ENCODE results near the gene AMMECR1. TPM values are rescaled to one million over a fixed set of nuclear protein-coding genes. Genes with fewer than 3 reads are reported as not detected.

AMMECR1 gene
- total RNA-seq, 1 experiment from 2014 or later: 23.0 TPM

DNA sequence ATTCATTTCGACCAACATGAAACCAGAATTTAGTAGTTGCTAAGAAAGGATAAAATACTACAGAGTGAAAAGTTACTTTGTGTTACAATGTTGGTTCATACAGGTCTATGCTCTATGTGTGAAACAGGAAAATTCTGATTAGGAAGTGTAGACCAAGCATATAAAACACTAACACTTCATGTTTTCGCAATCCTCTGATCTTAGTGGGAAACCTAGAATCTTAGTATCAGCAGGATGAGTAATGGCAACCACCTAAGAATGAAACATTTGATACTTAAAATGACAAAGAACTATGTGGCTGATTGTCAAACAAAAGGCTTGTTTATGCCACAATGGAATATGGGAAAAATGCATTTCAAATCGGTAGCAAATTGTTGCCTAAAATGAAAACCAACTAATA is 116.1 kb downstream of the AMMECR1 start:
- POLR2A ChIA-PET: no interaction called here
- H3K36me3 ChIP-seq (ENCODE audit: control insufficient read depth, insufficient read depth, low read length): no peaks in the 10 kb centered on the region
- Mint-ChIP-seq H3K9me3 (ENCODE audit: unreplicated experiment) (no peaks in the 10 kb centered on the region), H3K4me3 (ENCODE audit: unreplicated experiment) (no peak overlapping the region), H3K27me3 (ENCODE audit: insufficient read depth, unreplicated experiment) (no peaks in the 10 kb centered on the region), H3K27ac (ENCODE audit: unreplicated experiment) (no peak overlapping the region), H3K4me1 (ENCODE audit: low read depth, unreplicated experiment) (no peaks in the 10 kb centered on the region), H3K36me3 (ENCODE audit: insufficient read depth, unreplicated experiment) (no peaks in the 10 kb centered on the region)
- TF ChIP-seq, protein P1, sequence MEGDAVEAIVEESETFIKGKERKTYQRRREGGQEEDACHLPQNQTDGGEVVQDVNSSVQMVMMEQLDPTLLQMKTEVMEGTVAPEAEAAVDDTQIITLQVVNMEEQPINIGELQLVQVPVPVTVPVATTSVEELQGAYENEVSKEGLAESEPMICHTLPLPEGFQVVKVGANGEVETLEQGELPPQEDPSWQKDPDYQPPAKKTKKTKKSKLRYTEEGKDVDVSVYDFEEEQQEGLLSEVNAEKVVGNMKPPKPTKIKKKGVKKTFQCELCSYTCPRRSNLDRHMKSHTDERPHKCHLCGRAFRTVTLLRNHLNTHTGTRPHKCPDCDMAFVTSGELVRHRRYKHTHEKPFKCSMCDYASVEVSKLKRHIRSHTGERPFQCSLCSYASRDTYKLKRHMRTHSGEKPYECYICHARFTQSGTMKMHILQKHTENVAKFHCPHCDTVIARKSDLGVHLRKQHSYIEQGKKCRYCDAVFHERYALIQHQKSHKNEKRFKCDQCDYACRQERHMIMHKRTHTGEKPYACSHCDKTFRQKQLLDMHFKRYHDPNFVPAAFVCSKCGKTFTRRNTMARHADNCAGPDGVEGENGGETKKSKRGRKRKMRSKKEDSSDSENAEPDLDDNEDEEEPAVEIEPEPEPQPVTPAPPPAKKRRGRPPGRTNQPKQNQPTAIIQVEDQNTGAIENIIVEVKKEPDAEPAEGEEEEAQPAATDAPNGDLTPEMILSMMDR (IDR thresholded peaks at IDR 0.05; ENCODE audit: insufficient read depth in 1 of 2, low read depth in 1 of 2, low read length in 1 of 2, severe bottlenecking in 1 of 2, unreplicated experiment in 1 of 2): no peak
- intact Hi-C loops (cut with micrococcal nuclease; ENCODE audit: unreplicated experiment): no loop called here
- CTCF ChIA-PET: no interaction called here
- no TSS peak for BruUV-seq (replicated peaks)
- no peaks in the 10 kb centered on the region for H3K4me1 ChIP-seq
- DNase-seq: no peak
- no peak overlapping the region for H3K4me3 ChIP-seq (ENCODE audit: low read depth, low read length)
- H3K9me3 ChIP-seq: no peaks in the 10 kb centered on the region
- H3K27me3 ChIP-seq (replicated peaks; ENCODE audit: control insufficient read depth, insufficient read depth, low read length): no peaks in the 10 kb centered on the region

DNA sequence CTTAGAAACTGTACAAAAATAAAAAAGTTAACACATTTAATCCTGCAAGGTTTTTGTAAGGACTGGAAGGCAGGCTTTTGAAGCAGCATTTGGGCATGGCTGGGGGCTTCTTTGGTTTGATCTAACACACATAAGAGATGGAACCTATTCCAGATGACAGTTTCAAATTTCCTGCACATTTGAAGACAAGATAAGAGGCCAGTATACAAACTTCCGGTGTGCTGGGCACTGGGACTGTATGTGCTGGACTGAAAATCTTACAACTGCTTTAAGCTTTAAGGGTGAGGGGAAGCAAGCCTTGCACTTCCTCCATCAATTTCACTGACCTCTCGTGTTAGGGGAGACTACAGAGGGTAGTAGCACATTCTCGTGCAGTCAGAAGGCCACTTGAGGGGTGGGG is 122.9 kb downstream of the AMMECR1 start:
- DNase-seq: no peak
- Mint-ChIP-seq H3K9me3 (ENCODE audit: unreplicated experiment) (no peaks in the 10 kb centered on the region), H3K27ac (ENCODE audit: unreplicated experiment) (no peak overlapping the region), H3K4me1 (ENCODE audit: low read depth, unreplicated experiment) (no peaks in the 10 kb centered on the region), H3K36me3 (ENCODE audit: insufficient read depth, unreplicated experiment) (no peaks in the 10 kb centered on the region), H3K27me3 (ENCODE audit: insufficient read depth, unreplicated experiment) (no peaks in the 10 kb centered on the region), H3K4me3 (ENCODE audit: unreplicated experiment) (no peak overlapping the region)
- no peak overlapping the region for H3K4me3 ChIP-seq (ENCODE audit: low read depth, low read length)
- intact Hi-C loops (cut with micrococcal nuclease; ENCODE audit: unreplicated experiment): no loop called here
- no peaks in the 10 kb centered on the region for H3K27me3 ChIP-seq (replicated peaks; ENCODE audit: control insufficient read depth, insufficient read depth, low read length)
- TF ChIP-seq, protein P1 (IDR thresholded peaks at IDR 0.05; ENCODE audit: insufficient read depth in 1 of 2, low read depth in 1 of 2, low read length in 1 of 2, severe bottlenecking in 1 of 2, unreplicated experiment in 1 of 2): no peak
- ChIA-PET POLR2A (no interaction called here), CTCF (no interaction called here)
- no peaks in the 10 kb centered on the region for H3K9me3 ChIP-seq
- no peaks in the 10 kb centered on the region for H3K4me1 ChIP-seq
- H3K36me3 ChIP-seq (ENCODE audit: control insufficient read depth, insufficient read depth, low read length): no peaks in the 10 kb centered on the region
- BruUV-seq (replicated peaks): no TSS peak

DNA sequence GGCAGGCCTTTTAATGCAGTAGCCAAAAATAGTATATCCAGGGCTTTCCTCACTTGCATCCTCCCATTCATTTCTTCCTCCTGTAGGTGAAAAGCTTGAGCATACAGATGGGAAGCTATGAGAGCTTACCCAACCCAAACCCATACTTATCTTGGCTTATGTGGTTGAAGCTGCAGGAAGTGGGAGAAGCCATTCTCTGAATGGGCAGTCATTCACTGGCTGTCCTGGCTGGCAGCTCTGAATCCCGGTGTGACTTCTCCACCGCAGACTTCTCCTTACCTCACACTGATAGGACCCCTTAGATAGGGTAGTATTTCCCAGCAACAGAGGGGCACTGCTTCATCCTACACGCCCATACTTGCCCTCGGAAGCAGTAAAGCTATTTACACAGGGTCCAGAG is 125.4 kb downstream of the AMMECR1 start:
- Mint-ChIP-seq H3K36me3 (ENCODE audit: insufficient read depth, unreplicated experiment) (no peaks in the 10 kb centered on the region), H3K9me3 (ENCODE audit: unreplicated experiment) (no peaks in the 10 kb centered on the region), H3K4me3 (ENCODE audit: unreplicated experiment) (no peak overlapping the region), H3K27ac (ENCODE audit: unreplicated experiment) (no peak overlapping the region), H3K27me3 (ENCODE audit: insufficient read depth, unreplicated experiment) (no peaks in the 10 kb centered on the region), H3K4me1 (ENCODE audit: low read depth, unreplicated experiment) (no peaks in the 10 kb centered on the region)
- no TSS peak for BruUV-seq (replicated peaks)
- POLR2A ChIA-PET: no interaction called here
- intact Hi-C loops (cut with micrococcal nuclease; ENCODE audit: unreplicated experiment): no loop called here
- Histone ChIP-seq H3K4me3 (ENCODE audit: low read depth, low read length) (no peak overlapping the region), H3K9me3 (no peaks in the 10 kb centered on the region), H3K27me3 (replicated peaks; ENCODE audit: control insufficient read depth, insufficient read depth, low read length) (no peaks in the 10 kb centered on the region), H3K36me3 (ENCODE audit: control insufficient read depth, insufficient read depth, low read length) (no peaks in the 10 kb centered on the region), H3K4me1 (no peaks in the 10 kb centered on the region)
- TF ChIP-seq, protein P1 (IDR thresholded peaks at IDR 0.05; ENCODE audit: insufficient read depth in 1 of 2, low read depth in 1 of 2, low read length in 1 of 2, severe bottlenecking in 1 of 2, unreplicated experiment in 1 of 2): no peak
- CTCF ChIA-PET: no interaction called here
- no peak for DNase-seq
